ENCODE results near the gene CLEC19A. TPM values are rescaled to one million over a fixed set of nuclear protein-coding genes. Genes with fewer than 3 reads are reported as not detected.

Gene CLEC19A
- total RNA-seq, 1 experiment from 2014 or later, result 0.09 TPM

GRCh38 chr16:19329932-19330331 lies 44.4 kb downstream of the CLEC19A start:
- ChIA-PET CTCF (interaction anchor here (1.2 kb wide), 1 partner anchor 150 kb away, joined by 4 read pairs; no protein-coding TSS in a partner anchor), POLR2A (no interaction called here)
- H3K27me3 Mint-ChIP-seq (ENCODE audit: low read depth), result no peaks in the 10 kb centered on the region
- H3K9me3 Mint-ChIP-seq, result peaks cover 20% of the 10 kb centered on the region
- no peak overlapping the region for H3K4me3 Mint-ChIP-seq
- DNase-seq (ENCODE audit: low spot score), result no peak
- TF ChIP-seq CREB1 (CRISPR knock-in tag; IDR thresholded peaks at IDR 0.05) (no peak), E2F1 (CRISPR knock-in tag; IDR thresholded peaks at IDR 0.05) (no peak), SOX15 (CRISPR knock-in tag; IDR thresholded peaks at IDR 0.05) (no peak), USF1 (CRISPR knock-in tag; IDR thresholded peaks at IDR 0.05) (no peak), ZNF532 (CRISPR knock-in tag; IDR thresholded peaks at IDR 0.05; ENCODE audit: borderline replicate concordance) (no peak), RORB (CRISPR knock-in tag; IDR thresholded peaks at IDR 0.05) (no peak), CREM (CRISPR knock-in tag; IDR thresholded peaks at IDR 0.05) (no peak), JUN (CRISPR knock-in tag; IDR thresholded peaks at IDR 0.05) (no peak), ESRRA (CRISPR knock-in tag; IDR thresholded peaks at IDR 0.05; ENCODE audit: borderline replicate concordance) (no peak), OVOL2 (CRISPR knock-in tag; IDR thresholded peaks at IDR 0.05; ENCODE audit: borderline replicate concordance) (no peak), ZBTB21 (CRISPR knock-in tag; IDR thresholded peaks at IDR 0.05; ENCODE audit: borderline replicate concordance) (no peak), ZNF396 (CRISPR knock-in tag; IDR thresholded peaks at IDR 0.05; ENCODE audit: borderline replicate concordance) (no peak), MYBL2 (CRISPR knock-in tag; IDR thresholded peaks at IDR 0.05) (no peak), HMGXB4 (CRISPR knock-in tag; IDR thresholded peaks at IDR 0.05) (no peak), KAT7 (CRISPR knock-in tag; IDR thresholded peaks at IDR 0.05; ENCODE audit: borderline replicate concordance) (no peak), MXD4 (CRISPR knock-in tag; IDR thresholded peaks at IDR 0.05; ENCODE audit: borderline replicate concordance) (no peak), AFF4 (CRISPR knock-in tag; IDR thresholded peaks at IDR 0.05; ENCODE audit: borderline replicate concordance) (no peak), EMX1 (CRISPR knock-in tag; IDR thresholded peaks at IDR 0.05) (no peak), MAX (CRISPR knock-in tag; IDR thresholded peaks at IDR 0.05) (no peak)
- ATAC-seq, result no peak
- H3K36me3 Mint-ChIP-seq, result peaks cover 5% of the 10 kb centered on the region; the same call in 1 of the 2 replicates
- peaks cover 4% of the 10 kb centered on the region; the same call in 1 of the 2 replicates for H3K4me1 Mint-ChIP-seq
- H3K27ac Mint-ChIP-seq, result no peak overlapping the region
